GM18499 (cell line): Measurements from ENCODE around the gene OR10J5.
"Not testable (repeated sequence)": the region's sequence is repeated elsewhere in the genome, so short reads cannot be mapped to it uniquely, and the experiment has no call there.

ENCODE experiments used
- ATAC-seq: cut with Tn5 transposase; IDR thresholded peaks from one replicate; pipeline ENCODE4 v1.9.1; 2021; ENCODE audit warnings: moderate number of reproducible peaks; ENCODE audit not compliant: insufficient read depth, unreplicated experiment

OR10J5 gene, protein sequence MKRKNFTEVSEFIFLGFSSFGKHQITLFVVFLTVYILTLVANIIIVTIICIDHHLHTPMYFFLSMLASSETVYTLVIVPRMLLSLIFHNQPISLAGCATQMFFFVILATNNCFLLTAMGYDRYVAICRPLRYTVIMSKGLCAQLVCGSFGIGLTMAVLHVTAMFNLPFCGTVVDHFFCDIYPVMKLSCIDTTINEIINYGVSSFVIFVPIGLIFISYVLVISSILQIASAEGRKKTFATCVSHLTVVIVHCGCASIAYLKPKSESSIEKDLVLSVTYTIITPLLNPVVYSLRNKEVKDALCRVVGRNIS

GRCh38 chr1:159535907-159536306 is at the start of gene OR10J5:
Gene OR10J5 (minus strand): TSS chr1:159536007. CDS start chr1:159536007, 0 bp downstream.
- no peak for ATAC-seq

DNA sequence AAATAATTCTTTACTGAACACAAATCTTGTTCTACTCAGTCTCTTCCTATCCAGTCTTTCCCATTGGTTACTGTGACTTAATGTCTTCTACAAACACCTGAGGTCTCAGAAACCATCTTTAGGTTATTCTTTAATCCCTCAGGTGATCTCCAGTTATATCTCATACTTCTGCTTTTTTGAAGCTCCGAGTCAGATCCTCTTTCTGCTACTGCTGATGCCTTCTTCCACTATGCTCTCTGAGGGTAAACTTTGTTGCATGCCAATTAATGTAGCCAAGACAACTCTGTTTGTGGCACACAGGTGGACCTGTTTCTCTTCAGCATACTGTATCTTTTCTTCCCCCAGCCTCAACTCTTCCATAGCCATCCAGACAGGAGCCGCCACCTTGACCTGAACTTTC is 48.7 kb upstream of the OR10J5 start:
- ATAC-seq: no peak

- no peak for ATAC-seq
These were observed 45.6 kb upstream of the OR10J5 start for GRCh38 chr1:159581422-159581821.

DNA sequence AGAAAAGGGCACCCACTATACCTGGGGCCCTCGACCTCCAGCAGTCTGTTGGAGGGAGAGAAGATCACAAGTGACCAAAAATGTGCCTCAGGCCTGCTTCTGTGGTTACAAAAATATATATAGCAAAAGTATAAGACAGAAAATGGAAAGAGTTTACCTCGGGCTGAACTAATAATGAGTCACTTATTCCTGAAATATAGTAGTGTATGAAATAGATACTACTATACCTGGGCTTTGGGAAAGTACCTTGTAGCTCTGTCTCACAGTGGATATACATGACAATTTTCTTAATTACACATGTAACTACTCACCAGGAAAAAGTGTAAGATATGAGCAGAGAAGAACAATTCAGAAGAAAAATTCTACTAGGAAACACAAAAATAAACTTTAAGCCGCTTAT is 44.5 kb upstream of the OR10J5 start:
- no peak for ATAC-seq

GRCh38 chr1:159577446-159577845 is 41.6 kb upstream of the OR10J5 start:
- no peak for ATAC-seq

DNA sequence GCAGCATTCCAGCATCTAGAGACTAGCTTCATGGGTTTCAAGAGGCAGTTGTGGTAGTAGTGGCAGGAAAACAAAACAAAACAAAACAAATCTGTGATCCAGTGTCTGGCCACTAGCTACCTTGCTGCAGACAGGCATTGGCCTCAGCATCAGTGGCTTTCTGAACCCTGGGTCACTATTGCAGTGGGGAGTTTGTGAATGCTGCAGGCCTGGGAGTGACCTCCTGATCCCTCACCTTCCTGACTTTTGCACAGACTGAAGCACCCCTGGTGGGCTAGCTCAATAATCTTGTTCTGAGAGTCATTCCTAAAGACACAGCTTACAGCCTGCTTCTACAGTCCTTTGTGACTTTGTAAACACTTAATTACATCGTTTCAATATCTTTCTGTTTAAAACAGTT is 26.9 kb upstream of the OR10J5 start:
- ATAC-seq: no peak

GRCh38 chr1:159561497-159561896 is 25.7 kb upstream of the OR10J5 start:
- no peak for ATAC-seq

GRCh38 chr1:159560599-159560998 is 24.8 kb upstream of the OR10J5 start:
- no peak for ATAC-seq

GRCh38 chr1:159556931-159557369 is 21.1 kb upstream of the OR10J5 start:
- no peak for ATAC-seq

DNA sequence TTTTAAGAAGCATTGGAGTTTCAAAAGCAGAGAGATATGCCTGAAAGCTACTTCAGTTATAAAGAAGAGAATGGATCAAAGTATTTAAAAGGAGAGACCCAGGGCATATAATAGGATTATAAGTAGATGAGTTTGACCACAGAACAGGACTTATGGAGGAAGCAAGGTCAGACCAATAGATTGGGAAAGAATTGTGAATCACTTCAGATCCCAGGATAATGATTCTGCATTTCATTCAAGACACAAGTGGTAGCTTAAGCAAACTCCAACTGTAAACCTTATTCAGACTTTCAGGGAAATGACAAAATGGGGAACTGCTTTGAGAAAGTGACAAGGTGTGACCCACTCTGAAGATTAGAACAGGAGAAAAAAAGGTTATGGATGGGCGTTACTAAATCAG is 18.9 kb upstream of the OR10J5 start:
- no peak for ATAC-seq

- ATAC-seq: no peak
These were observed 18.5 kb upstream of the OR10J5 start for GRCh38 chr1:159554261-159554660.

- ATAC-seq: no peak
These were observed 12.3 kb upstream of the OR10J5 start for GRCh38 chr1:159548126-159548525.

GRCh38 chr1:159532922-159533321 is 2.9 kb downstream of the OR10J5 start:
- no peak for ATAC-seq

GRCh38 chr1:159524792-159525191 is 11.0 kb downstream of the OR10J5 start:
- not testable (repeated sequence) for ATAC-seq

- no peak for ATAC-seq
These were observed 25.6 kb downstream of the OR10J5 start for GRCh38 chr1:159510229-159510541.

- no peak for ATAC-seq
These were observed 26.2 kb downstream of the OR10J5 start for GRCh38 chr1:159509440-159510228.

DNA sequence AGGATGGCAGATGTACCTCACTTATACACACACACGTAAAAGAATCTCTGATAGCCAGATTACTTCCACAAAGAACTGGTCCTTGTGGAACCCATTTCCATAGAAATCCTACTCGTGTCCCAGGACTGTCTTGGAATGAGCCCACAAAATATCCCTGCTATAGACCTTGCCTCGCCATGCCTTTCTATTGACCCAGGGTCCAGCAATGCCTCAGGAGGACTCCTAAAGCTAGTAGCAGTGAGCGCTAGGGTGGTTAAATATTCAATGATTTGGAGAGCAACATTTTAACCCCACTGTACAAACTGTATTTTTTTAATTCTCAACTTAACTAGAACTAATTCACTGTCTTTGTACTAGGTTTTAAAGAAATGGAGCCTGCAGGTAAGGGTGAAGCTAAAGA is 26.9 kb downstream of the OR10J5 start:
- no peak for ATAC-seq

- ATAC-seq: no peak
These were observed 30.1 kb downstream of the OR10J5 start for GRCh38 chr1:159505676-159506075.

GRCh38 chr1:159501082-159501481 is 34.7 kb downstream of the OR10J5 start:
- ATAC-seq: no peak

DNA sequence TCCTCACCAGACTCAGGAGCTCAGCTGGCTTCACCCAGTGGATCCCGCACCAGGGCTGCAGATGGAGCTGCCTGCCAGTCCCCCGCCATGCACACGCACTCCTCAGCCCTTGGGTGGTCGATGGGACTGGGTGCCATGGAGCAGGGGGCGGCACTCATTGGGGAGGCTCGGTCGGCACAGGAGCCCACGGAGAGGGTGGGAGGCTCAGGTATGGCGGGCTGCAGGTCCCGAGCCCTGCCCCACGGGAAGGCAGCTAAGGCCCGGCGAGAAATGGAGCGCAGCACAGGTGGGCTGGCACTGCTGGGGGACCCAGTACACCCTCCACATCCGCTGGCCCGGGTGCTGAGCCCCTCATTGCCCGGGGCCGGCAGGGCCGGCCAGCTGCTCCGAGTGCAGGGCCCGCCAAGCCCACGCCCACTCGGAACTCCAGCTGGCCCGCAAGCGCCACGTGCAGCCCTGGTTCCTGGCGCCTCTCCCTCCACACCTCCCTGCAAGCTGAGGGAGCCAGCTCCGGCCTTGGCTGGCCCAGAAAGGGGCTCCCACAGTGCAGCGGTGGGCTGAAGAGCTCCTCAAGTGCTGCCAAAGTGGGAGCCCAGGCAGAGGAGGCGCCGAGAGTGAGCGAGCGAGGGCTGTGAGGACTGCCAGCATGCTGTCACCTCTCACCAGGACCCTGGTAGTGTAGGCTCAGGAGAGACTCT is 41.1 kb downstream of the OR10J5 start:
- ATAC-seq: not testable (repeated sequence)

- ATAC-seq: no peak
These were observed 42.5 kb downstream of the OR10J5 start for GRCh38 chr1:159493354-159493753.
